SK-N-SH treated with all-trans-retinoic acid at 6 μM for 48 hours (cell line): Measurements from ENCODE around the gene IFRD2.
A peak's percentile ranks its signal among the peaks of the same experiment; 100 is the strongest.
"Not testable (repeated sequence)": the region's sequence is repeated elsewhere in the genome, so short reads cannot be mapped to it uniquely, and the experiment has no call there.

Experiments
- ATAC-seq: fragments of 200-7000 bp; cut with Tn5 transposase; 3 replicates; pipeline ENCODE4 v1.9.1; 2020; ENCODE audit warnings: mild to moderate bottlenecking, moderate library complexity
- ARNTL ChIP-seq: fragments of 450-650 bp; formaldehyde crosslinking; IDR thresholded peaks from 2 replicates; pipeline ENCODE4 v1.5.0; 2020; ENCODE audit warnings: low read depth, mild to moderate bottlenecking, moderate library complexity, borderline replicate concordance
- BACH2 ChIP-seq: fragments of 250-450 bp; sonication (Bioruptor Pico); IDR thresholded peaks from 2 replicates; pipeline ENCODE4 v1.9.0; 2021; ENCODE audit warnings: mild to moderate bottlenecking, borderline replicate concordance
- ESRRG ChIP-seq: fragments of 250-450 bp; sonication (Bioruptor Pico); IDR thresholded peaks from 2 replicates; pipeline ENCODE4 v1.6.1; 2021; ENCODE audit warnings: mild to moderate bottlenecking
- GLIS3 ChIP-seq: fragments of 250-450 bp; sonication (Bioruptor Pico); IDR thresholded peaks from 2 replicates; pipeline ENCODE4 v1.5.0; 2020; ENCODE audit warnings: mild to moderate bottlenecking, moderate library complexity
- ISL1 ChIP-seq: fragments of 250-450 bp; sonication (Bioruptor Pico); IDR thresholded peaks from 2 replicates; pipeline ENCODE4 v2.1.2; 2022; ENCODE audit warnings: mild to moderate bottlenecking, moderate library complexity
- OSR1 ChIP-seq: fragments of 250-450 bp; sonication (Bioruptor Pico); IDR thresholded peaks from 2 replicates; pipeline ENCODE4 v1.8.0; 2022; ENCODE audit warnings: moderate library complexity, mild to moderate bottlenecking, inconsistent platforms
- PATZ1 ChIP-seq: fragments of 250-450 bp; sonication (Bioruptor Pico); IDR thresholded peaks from 2 replicates; pipeline ENCODE4 v1.8.0; 2020; ENCODE audit warnings: mild to moderate bottlenecking, moderate library complexity, borderline replicate concordance
- PPARA ChIP-seq: fragments of 250-450 bp; sonication (Bioruptor Pico); IDR thresholded peaks from 2 replicates; pipeline ENCODE4 v1.5.0; 2020; ENCODE audit warnings: mild to moderate bottlenecking, borderline replicate concordance
- RARB ChIP-seq: fragments of 250-450 bp; sonication (Bioruptor Pico); IDR thresholded peaks from 2 replicates; pipeline ENCODE4 v1.8.0; 2021; ENCODE audit warnings: mild to moderate bottlenecking, moderate library complexity
- TCF4 ChIP-seq: fragments of 250-450 bp; sonication (Bioruptor Pico); IDR thresholded peaks from 2 replicates; pipeline ENCODE4 v1.8.0; 2021; ENCODE audit warnings: mild to moderate bottlenecking, moderate library complexity, borderline replicate concordance
- TSHZ2 ChIP-seq: fragments of 250-450 bp; sonication (Bioruptor Pico); IDR thresholded peaks from 2 replicates; pipeline ENCODE4 v1.5.0; 2020; ENCODE audit warnings: mild to moderate bottlenecking, moderate library complexity
- ZFP3 ChIP-seq: fragments of 250-450 bp; sonication (Bioruptor Pico); IDR thresholded peaks from 2 replicates; pipeline ENCODE4 v1.5.0; 2020; ENCODE audit warnings: mild to moderate bottlenecking, moderate library complexity
- ZFP30 ChIP-seq: fragments of 450-650 bp; formaldehyde crosslinking; IDR thresholded peaks from 2 replicates; pipeline ENCODE4 v1.5.0; 2022; ENCODE audit warnings: mild to moderate bottlenecking, moderate library complexity
- ZNF565 ChIP-seq: fragments of 450-650 bp; formaldehyde crosslinking; conservative IDR thresholded peaks from 2 replicates; pipeline ENCODE4 v1.5.0; 2020; ENCODE audit warnings: low read depth, mild to moderate bottlenecking, moderate library complexity
- ZNF70 ChIP-seq: fragments of 450-650 bp; formaldehyde crosslinking; IDR thresholded peaks from 2 replicates; pipeline ENCODE4 v1.5.0; 2020; ENCODE audit warnings: mild to moderate bottlenecking, moderate library complexity
- ZNF8 ChIP-seq: fragments of 450-650 bp; formaldehyde crosslinking; IDR thresholded peaks from 2 replicates; pipeline ENCODE4 v1.5.0; 2020; ENCODE audit warnings: mild to moderate bottlenecking, moderate library complexity
- TF ChIP-seq, protein P1 (sequence below): fragments of 250-450 bp; sonication (Bioruptor Pico); IDR thresholded peaks from 2 replicates; pipeline ENCODE4 v1.5.1; 2021; ENCODE audit warnings: mild to moderate bottlenecking, moderate library complexity
- TF ChIP-seq, protein P2 (sequence below): fragments of 250-450 bp; sonication (Bioruptor Pico); IDR thresholded peaks from 2 replicates; pipeline ENCODE4 v1.5.1; 2020; ENCODE audit warnings: low read depth, mild to moderate bottlenecking, moderate library complexity

IFRD2 gene

GRCh38 chr3:50248387-50248786 is 43.8 kb downstream of the IFRD2 start (continued):
- TF ChIP-seq, protein P1, sequence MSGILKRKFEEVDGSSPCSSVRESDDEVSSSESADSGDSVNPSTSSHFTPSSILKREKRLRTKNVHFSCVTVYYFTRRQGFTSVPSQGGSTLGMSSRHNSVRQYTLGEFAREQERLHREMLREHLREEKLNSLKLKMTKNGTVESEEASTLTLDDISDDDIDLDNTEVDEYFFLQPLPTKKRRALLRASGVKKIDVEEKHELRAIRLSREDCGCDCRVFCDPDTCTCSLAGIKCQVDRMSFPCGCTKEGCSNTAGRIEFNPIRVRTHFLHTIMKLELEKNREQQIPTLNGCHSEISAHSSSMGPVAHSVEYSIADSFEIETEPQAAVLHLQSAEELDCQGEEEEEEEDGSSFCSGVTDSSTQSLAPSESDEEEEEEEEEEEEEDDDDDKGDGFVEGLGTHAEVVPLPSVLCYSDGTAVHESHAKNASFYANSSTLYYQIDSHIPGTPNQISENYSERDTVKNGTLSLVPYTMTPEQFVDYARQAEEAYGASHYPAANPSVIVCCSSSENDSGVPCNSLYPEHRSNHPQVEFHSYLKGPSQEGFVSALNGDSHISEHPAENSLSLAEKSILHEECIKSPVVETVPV (CRISPR knock-in tag) = no peak
- no peak for TF ChIP-seq ZFP3
- TF ChIP-seq BACH2 = no peak
- TF ChIP-seq, protein P2, sequence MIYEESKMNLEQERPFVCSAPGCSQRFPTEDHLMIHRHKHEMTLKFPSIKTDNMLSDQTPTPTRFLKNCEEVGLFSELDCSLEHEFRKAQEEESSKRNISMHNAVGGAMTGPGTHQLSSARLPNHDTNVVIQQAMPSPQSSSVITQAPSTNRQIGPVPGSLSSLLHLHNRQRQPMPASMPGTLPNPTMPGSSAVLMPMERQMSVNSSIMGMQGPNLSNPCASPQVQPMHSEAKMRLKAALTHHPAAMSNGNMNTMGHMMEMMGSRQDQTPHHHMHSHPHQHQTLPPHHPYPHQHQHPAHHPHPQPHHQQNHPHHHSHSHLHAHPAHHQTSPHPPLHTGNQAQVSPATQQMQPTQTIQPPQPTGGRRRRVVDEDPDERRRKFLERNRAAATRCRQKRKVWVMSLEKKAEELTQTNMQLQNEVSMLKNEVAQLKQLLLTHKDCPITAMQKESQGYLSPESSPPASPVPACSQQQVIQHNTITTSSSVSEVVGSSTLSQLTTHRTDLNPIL (CRISPR knock-in tag) = no peak
- TF ChIP-seq, all 23 proteins: peak for 0

GRCh38 chr3:50246517-50246954 is 45.7 kb downstream of the IFRD2 start:
- TF ChIP-seq ZFP3 (peak; percentile 69), TCF4 (CRISPR knock-in tag) (no peak)
- ATAC-seq = peak; percentile 14

GRCh38 chr3:50245831-50246516 is 46.3 kb downstream of the IFRD2 start:
- ATAC-seq = peak; percentile 95
- TF ChIP-seq PPARA (CRISPR knock-in tag) (no peak), TSHZ2 (CRISPR knock-in tag) (no peak), GLIS3 (CRISPR knock-in tag) (no peak), OSR1 (CRISPR knock-in tag) (no peak), ZNF8 (CRISPR knock-in tag) (no peak), PATZ1 (CRISPR knock-in tag) (no peak), RARB (CRISPR knock-in tag) (no peak), ESRRG (no peak), ARNTL (no peak), ZNF70 (CRISPR knock-in tag) (no peak)
- TF ChIP-seq, protein P1 (CRISPR knock-in tag) = no peak

DNA sequence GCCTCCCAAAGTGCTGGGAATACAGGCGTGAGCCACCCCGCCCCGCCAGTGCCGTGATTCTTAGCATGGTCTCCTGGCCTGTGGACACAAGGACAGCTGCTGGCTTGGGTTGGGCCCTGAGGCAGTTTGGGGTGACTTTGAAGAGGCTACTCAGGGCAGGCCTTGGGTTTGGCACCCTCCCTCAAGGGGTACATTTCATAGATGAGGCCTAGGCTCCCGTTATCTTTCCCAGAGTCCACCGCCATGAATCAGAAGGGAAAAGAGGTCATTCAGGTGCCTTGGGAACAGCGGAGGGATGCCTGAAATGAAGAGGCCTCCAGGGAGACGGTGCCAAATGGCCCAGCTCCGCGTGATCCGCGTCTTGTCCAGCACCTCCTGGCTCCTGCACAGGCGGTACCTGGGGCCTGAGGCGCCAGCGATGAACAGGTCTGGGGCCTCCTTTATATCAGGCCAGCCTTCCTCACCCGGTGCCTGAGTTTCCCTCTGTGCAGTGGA is 46.9 kb downstream of the IFRD2 start:
- peak; percentile 12; the same call in 2 of the 3 replicates for ATAC-seq
- TF ChIP-seq BACH2 (no peak), RARB (CRISPR knock-in tag) (no peak)

DNA sequence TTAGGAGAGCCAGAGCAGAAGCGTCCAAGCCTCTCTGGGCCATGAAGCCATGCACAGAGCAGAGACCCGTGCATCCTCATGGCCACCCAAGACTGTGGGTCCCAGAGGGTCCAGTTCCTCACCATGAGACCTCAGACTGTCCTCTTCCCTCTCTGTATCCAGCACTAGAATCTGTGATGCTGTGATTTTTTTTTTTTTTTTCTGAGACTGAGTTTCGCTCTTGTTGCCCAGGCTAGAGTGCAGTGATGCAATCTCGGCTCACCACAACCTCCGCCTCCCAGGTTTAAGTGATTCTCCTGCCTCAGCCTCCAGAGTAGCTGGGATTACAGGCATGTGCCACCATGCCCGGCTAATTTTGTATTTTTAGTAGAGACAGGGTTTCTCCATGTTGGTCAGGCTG is 47.4 kb downstream of the IFRD2 start:
- not testable (repeated sequence) for ATAC-seq

DNA sequence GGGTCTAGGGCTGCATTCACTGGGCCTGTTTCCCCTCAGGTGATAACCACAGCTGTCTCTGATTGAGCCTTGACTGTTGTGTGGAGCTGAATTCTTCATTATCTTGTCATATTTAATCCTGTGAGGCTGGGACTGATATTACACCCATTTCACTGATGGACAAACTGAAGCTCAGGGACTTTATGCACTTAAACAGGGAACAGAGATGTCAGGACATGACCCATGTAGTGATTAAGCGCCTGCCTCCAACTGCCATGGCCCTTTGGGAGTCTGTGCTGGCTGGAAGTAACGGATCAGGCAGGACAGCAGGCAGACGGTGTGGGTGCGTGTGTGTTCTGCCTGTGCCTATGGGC is 48.7 kb downstream of the IFRD2 start:
- no peak for ATAC-seq
- TF ChIP-seq TCF4 (CRISPR knock-in tag) (no peak), ZFP3 (no peak), ISL1 (no peak), ZNF565 (CRISPR knock-in tag) (no peak), ARNTL (no peak), ZFP30 (CRISPR knock-in tag) (no peak), PATZ1 (CRISPR knock-in tag) (no peak)
